Upper lobe of left lung (tissue), 4 donors: ENCODE results near the gene TNFRSF18.

Source experiments
- CTCF ChIP-seq, 6 experiments: fragments of 450-650 bp in 4 of 6; fragments of 200-600 bp in 2 of 6; sonication (generic) in 2 of 6; IDR thresholded peaks; one replicate each; pipeline ENCODE4 v1.5.1; 2016 to 2019; ENCODE audit warnings: antibody characterized with exemption in 6 of 6
- POLR2AphosphoS5 ChIP-seq, 2 donors: sonication (generic); formaldehyde crosslinking; IDR thresholded peaks; one replicate each; pipeline ENCODE4 v1.5.1; 2017; ENCODE audit warnings: antibody characterized with exemption in 2 of 2

- TF ChIP-seq CTCF (IDR thresholded peaks at IDR 0.05): no peak
- TF ChIP-seq POLR2AphosphoS5 (IDR thresholded peaks at IDR 0.05): no peak
These were observed 14.7 kb downstream of the TNFRSF18 start for GRCh38 chr1:1191734-1192133.
